Measurements from ENCODE around the gene HEXIM2.

DNA sequence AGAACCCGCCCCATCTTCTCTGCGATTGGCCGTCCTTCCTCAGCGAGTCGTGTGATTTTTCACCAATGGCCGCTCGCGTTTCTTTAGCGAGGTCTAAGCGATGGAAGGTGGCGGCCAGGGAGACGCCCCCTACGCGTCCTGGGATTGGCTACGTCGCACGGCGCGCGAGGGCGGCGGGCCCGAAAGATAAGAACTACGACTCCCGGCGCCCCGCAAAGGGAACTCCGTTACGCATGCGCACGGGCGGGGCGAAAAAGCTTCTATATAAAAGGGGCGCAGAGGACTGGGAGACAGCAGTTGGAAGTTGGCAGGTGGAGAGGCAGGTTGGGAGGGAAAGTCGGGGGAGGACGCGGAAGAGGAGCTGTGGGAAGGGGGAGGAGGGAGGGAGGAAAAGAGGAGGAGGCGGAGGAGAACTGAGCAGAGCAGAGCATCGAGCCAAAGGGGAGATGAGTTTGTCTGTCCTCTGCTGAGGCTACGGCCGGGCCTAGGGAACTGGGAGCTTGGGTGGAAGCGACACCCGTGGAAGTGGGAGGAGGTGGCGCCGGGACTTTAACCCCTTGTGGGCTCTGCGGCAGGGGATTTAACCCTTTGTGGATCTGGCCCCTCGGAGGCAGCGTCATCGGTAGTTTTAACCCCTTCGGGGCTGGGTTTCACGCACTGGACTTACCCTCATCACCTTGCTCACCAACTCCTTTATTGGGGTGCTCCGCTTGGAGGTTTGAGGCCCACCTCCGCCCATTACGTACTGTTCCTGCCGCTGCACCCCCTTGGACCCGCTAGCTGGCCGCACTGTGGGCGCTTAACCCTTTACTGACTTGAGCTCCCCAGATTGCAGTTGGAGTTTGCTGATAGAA is 13.3 kb upstream of the HEXIM2 start, which contains the start of gene HEXIM1:
- TF ChIP-seq POLR2AphosphoS5 (IDR thresholded peaks at IDR 0.05): peak; percentile 99 to 100 (median 100)
- TF ChIP-seq, protein P1, sequence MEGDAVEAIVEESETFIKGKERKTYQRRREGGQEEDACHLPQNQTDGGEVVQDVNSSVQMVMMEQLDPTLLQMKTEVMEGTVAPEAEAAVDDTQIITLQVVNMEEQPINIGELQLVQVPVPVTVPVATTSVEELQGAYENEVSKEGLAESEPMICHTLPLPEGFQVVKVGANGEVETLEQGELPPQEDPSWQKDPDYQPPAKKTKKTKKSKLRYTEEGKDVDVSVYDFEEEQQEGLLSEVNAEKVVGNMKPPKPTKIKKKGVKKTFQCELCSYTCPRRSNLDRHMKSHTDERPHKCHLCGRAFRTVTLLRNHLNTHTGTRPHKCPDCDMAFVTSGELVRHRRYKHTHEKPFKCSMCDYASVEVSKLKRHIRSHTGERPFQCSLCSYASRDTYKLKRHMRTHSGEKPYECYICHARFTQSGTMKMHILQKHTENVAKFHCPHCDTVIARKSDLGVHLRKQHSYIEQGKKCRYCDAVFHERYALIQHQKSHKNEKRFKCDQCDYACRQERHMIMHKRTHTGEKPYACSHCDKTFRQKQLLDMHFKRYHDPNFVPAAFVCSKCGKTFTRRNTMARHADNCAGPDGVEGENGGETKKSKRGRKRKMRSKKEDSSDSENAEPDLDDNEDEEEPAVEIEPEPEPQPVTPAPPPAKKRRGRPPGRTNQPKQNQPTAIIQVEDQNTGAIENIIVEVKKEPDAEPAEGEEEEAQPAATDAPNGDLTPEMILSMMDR (IDR thresholded peaks at IDR 0.05): no peak
- peak; percentile 100 for TF ChIP-seq POLR2A (IDR thresholded peaks at IDR 0.05)
